Mammary epithelial cell (primary cell): ENCODE results near the gene HDGFL3.

Source experiments
- CTCF ChIP-seq, 2 donors: IDR thresholded peaks in 1 of 2; conservative IDR thresholded peaks in 1 of 2; 2 replicates each; pipeline ENCODE4 v1.5.1; 2011 to 2012; ENCODE audit warnings: inconsistent platforms in 2 of 2, low read length in 2 of 2, mild to moderate bottlenecking in 2 of 2, control low read depth in 1 of 2, low read depth in 1 of 2; ENCODE audit not compliant: insufficient read depth in 1 of 2; ENCODE audit errors: extremely low read depth in 1 of 2
- EZH2 ChIP-seq: IDR thresholded peaks from 2 replicates; pipeline ENCODE4 v1.6.1; 2012; ENCODE audit warnings: low read length, inconsistent platforms, borderline replicate concordance

DNA sequence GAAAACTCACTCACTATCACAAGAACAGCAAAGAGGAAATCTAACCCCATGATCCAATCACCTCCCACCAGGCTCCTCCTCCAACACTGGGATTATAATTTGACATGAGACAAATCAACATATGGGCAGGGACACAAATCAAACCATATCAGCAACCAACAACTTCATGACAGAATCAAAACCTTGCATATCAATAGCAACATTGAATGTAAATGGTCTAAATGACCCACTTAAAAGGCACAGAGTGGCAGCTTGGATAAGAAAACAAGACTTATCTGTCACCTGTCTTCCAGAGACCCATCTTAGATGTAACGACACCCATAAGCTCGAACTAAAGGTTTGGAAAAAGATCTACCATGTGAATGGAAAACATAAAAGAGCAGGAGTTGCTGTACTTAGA is 40.8 kb downstream of the HDGFL3 start:
- TF ChIP-seq CTCF (conservative IDR thresholded peaks at IDR 0.05 in 1 of 2, IDR thresholded peaks at IDR 0.05 in 1 of 2; ENCODE audit: extremely low read depth in 1 of 2, insufficient read depth in 1 of 2, low read depth in 1 of 2, low read length in 2 of 2): no peak
- TF ChIP-seq EZH2: no peak
